HG02852 (cell line): Measurements from ENCODE around the gene ZNF687.

Experiments
- ATAC-seq: cut with Tn5 transposase; IDR thresholded peaks from one replicate; pipeline ENCODE4 v1.9.1; 2021; ENCODE audit warnings: mild to moderate bottlenecking, moderate library complexity; ENCODE audit not compliant: unreplicated experiment

ZNF687 gene, protein sequence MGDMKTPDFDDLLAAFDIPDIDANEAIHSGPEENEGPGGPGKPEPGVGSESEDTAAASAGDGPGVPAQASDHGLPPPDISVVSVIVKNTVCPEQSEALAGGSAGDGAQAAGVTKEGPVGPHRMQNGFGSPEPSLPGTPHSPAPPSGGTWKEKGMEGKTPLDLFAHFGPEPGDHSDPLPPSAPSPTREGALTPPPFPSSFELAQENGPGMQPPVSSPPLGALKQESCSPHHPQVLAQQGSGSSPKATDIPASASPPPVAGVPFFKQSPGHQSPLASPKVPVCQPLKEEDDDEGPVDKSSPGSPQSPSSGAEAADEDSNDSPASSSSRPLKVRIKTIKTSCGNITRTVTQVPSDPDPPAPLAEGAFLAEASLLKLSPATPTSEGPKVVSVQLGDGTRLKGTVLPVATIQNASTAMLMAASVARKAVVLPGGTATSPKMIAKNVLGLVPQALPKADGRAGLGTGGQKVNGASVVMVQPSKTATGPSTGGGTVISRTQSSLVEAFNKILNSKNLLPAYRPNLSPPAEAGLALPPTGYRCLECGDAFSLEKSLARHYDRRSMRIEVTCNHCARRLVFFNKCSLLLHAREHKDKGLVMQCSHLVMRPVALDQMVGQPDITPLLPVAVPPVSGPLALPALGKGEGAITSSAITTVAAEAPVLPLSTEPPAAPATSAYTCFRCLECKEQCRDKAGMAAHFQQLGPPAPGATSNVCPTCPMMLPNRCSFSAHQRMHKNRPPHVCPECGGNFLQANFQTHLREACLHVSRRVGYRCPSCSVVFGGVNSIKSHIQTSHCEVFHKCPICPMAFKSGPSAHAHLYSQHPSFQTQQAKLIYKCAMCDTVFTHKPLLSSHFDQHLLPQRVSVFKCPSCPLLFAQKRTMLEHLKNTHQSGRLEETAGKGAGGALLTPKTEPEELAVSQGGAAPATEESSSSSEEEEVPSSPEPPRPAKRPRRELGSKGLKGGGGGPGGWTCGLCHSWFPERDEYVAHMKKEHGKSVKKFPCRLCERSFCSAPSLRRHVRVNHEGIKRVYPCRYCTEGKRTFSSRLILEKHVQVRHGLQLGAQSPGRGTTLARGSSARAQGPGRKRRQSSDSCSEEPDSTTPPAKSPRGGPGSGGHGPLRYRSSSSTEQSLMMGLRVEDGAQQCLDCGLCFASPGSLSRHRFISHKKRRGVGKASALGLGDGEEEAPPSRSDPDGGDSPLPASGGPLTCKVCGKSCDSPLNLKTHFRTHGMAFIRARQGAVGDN

GRCh38 chr1:151281969-151282882 lies at the start of gene ZNF687:
ZNF687 (plus strand) TSS chr1:151282299; CDS start chr1:151286292, 3,993 bp downstream.
- peak; percentile 86 for ATAC-seq

DNA sequence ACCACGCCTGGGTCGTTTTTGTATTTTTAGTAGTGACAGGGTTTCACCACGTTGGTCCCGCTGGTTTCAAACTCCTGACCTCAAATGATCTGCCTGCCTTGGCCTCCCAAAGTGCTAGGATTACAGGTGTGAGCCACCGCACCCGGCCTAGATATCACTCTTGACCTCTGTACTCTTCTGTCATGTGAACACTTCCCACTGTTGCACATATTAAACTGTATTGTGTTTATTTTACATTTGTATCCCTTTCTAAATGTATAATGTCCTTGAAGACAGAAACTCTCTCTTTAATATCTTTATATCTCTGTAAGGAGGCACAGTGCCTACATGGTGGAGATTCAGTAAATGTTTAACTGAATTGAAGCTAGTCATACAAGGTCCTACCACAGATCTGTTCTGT lies 46.9 kb upstream of the ZNF687 start:
- no peak for ATAC-seq

DNA sequence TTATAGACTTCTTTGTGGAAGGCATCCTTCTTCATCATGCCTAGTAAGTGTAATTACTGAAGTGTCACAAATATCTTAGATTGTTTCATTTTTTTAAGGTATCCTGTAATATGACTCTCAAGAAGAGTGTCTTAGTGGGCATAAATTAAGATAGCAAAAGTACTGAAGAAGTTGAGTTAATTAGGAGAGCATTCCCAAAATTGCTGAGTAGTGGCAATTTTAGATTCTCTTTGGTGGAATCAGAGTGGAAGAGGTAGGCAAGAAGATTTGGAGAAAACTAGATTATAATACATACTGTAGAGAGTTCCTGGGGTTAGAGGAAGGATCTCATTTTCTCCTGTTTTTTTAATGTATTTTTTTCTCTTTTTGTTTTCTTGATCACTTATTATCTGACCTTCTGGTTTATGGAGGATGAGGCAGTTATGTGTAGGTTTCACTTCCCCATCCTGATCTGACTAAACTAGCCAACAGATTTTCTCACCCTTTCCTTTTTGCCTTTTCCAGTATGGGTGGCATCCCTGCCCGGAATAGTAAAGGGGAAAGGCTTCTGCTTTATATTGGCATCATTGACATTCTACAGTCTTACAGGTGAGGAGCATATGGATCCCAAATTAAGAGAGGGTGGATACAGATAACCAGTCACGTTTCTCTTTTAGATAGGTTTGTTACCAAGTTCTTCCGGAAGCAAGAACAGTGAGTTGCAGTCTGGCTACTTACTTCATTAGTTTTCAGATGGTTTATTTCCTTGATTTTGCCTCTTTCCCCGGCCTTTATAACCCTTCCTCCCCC lies 44.2 kb upstream of the ZNF687 start:
- no peak for ATAC-seq

DNA sequence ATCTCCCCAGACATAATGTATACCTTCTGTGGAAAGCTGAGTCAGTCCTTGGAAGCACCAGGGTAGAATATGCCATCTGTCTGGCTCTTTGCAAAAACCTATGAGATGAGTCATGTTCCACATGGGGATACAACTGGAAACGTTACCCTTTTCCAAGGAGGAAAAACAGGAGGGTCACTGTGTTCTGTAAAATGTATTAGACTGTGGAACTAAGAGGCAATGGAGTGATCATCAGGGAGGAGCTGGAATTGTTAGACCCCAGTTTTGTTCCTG lies 43.7 kb upstream of the ZNF687 start:
- ATAC-seq: no peak

GRCh38 chr1:151242442-151242841 lies 39.7 kb upstream of the ZNF687 start:
- no peak for ATAC-seq

GRCh38 chr1:151243683-151244216 lies 38.3 kb upstream of the ZNF687 start:
- ATAC-seq: no peak

- ATAC-seq: no peak
These were observed 35.3 kb upstream of the ZNF687 start for GRCh38 chr1:151246786-151247185.

DNA sequence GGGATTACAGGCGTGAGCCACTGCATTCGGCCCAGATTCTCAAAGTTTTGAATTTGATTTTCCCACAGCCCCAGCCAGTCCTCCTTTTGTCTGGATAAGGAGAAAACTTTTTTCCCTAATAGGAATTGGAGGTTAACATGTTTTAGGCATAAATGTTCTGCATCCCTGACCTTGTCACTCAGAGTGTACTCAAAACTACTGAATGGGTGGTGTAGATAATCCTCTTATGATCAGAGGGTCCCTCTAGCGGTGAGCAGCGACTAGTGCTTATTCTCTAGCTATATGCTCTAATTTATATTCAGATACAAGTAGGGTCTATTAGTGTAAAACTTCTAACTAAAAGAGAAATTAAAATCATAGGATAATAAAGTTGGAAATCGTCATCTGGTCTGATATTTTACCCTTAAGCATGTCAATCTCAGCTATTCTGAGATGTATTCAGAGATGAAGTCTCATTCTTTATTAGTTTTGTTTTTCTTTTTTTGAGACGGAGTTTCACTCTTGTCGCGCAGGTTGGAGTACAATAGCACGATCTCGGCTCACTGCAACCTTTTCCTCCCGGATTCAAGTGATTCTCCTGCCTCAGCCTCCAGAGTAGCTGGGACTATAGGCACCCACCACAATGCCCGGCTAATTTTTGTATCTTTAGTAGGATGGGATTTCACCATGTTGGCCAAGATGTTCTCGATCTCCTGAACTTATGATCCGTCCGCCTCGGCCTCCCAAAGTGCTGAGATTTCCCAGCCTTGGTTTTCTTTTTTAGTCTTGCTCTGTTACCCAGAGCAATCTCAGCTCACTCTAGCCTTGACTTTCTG lies 30.2 kb upstream of the ZNF687 start:
- ATAC-seq: no peak

GRCh38 chr1:151254217-151255213 lies 27.6 kb upstream of the ZNF687 start, which contains the start of gene PSMD4:
PSMD4 (plus strand) TSS chr1:151254734; CDS start chr1:151254783, 49 bp downstream.
- peak; percentile 93 for ATAC-seq

DNA sequence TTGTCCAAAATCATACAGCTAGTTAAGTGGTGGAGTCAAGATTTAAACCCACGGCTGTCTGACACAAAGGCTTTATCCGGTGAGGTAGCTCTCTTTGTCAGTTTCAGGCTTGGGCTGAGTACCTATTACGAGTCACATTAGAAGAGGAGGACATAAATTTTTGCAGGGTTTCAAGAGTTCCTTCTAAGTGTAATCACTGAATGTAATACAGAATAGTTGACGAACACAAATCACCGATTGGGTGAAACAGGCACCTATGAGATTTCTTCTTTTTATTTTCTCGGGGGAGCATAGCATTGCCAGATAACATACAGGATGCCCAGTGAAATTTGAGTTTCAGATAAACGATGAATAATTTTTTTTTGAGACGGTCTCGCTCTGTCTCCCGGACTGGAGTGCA lies 26.7 kb upstream of the ZNF687 start:
- ATAC-seq: no peak

DNA sequence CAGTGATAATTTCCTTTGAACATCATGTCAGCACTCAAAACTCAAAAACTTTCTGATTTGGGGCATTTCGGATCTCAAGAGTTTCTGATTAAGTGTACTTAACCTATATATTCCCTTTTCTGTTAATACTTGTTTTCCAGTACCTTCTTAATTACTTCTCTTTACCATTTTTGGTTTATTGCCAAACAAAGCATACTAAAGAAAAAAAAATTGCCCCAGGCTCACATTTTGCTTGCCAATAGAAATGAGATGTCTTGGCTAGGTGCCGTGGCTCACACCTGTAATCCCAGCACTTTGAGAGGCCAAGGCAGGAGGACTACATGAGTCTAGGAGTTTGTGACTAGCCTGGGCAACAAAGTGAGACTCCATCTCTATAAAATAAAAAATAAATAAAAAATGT lies 22.7 kb upstream of the ZNF687 start:
- ATAC-seq: no peak

DNA sequence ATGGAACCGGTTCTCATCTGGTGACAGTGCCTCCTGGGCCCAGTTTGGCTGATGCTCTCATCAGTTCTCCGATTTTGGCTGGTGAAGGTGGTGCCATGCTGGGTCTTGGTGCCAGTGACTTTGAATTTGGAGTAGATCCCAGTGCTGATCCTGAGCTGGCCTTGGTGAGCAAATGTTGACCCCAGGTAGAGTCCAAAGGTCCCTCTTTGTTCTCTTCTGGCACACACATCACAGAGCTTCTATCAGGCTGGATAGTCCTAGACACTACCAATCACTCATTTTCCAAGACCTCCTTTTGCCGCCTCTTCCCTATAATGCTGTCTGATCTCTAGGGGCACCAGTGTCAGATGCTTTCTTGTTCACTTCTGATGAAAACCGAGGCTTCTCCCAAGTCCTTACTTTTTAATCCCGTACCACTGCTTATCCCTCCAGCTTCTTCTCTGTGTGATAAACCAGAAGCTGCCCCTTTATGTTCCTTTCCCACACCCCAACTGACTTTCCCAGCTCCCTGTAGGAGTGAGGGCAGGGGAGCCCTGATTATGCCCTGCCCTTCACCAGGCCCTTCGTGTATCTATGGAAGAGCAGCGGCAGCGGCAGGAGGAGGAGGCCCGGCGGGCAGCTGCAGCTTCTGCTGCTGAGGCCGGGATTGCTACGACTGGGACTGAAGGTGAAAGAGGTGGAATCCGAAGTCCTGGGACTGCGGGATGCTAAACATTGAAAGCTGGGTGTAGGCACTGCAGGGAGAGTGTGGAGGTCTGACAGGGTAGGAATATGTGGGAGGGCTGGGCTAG lies 16.5 kb upstream of the ZNF687 start:
- ATAC-seq: no peak

- ATAC-seq: no peak
These were observed 15.8 kb upstream of the ZNF687 start for GRCh38 chr1:151266315-151266714.

GRCh38 chr1:151266821-151267220 lies 15.3 kb upstream of the ZNF687 start:
- ATAC-seq: no peak

DNA sequence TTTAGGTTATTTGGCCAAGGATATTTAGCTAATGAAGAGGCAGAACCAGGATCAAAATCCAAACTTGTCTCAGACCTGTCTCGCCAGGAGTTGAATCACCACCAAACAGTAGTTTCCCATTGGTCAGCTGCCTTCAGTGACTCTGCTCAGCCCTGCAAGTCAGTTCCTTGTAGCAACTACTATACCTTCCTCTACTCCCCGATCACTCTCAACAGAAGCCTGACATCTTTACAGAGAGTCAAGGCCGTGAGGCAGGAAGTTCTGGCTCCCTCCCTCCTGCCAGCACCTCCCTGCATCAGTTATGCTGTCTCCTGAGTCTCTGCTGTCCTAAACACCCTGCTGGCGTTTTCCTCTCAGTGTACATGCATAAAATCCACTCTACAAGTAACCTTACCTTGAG lies 14.3 kb upstream of the ZNF687 start:
- ATAC-seq: no peak

- no peak for ATAC-seq
These were observed 8.1 kb upstream of the ZNF687 start for GRCh38 chr1:151273924-151274466.
